IPS DF 6.9 (cell line): ENCODE results near the gene APOBEC4.

Experiments used
- DNase-seq: peaks from one replicate; pipeline ENCODE4 v3.0.0-alpha.2; 2013; ENCODE audit warnings: low read depth, low spot score
- H3K27ac ChIP-seq: one replicate; pipeline ENCODE4 v1.5.1; 2013; ENCODE audit warnings: low read length, control low read depth
- H3K27me3 ChIP-seq: 2 replicates; pipeline ENCODE4 v1.6.1; 2013; ENCODE audit warnings: mild to moderate bottlenecking, low read length; ENCODE audit not compliant: control insufficient read depth, insufficient read depth
- H3K36me3 ChIP-seq: 2 replicates; pipeline ENCODE4 v1.6.1; 2013; ENCODE audit warnings: low read length; ENCODE audit not compliant: control insufficient read depth, insufficient read depth
- H3K4me1 ChIP-seq: 2 replicates; pipeline ENCODE4 v1.6.1; 2013; ENCODE audit warnings: low read length; ENCODE audit not compliant: control insufficient read depth, insufficient read depth
- H3K4me3 ChIP-seq: 2 replicates; pipeline ENCODE4 v1.5.1; 2013; ENCODE audit warnings: mild to moderate bottlenecking, low read length
- H3K9me3 ChIP-seq: 2 replicates; pipeline ENCODE4 v1.6.1; 2013; ENCODE audit warnings: low read length, inconsistent platforms; ENCODE audit not compliant: control insufficient read depth, insufficient read depth
- WGBS: extraction: QIAGEN DNeasy Blood & Tissue Kit; methylation state at CpG from one replicate; pipeline ENCODE4 v1.1.7; 2013; ENCODE audit warnings: mixed read lengths, missing lambda C conversion rate; ENCODE audit not compliant: insufficient read length, insufficient coverage; 5-methylcytosine and 5-hydroxymethylcytosine counted together

The APOBEC4 gene

GRCh38 chr1:183602510-183602909 is 50.6 kb downstream of the APOBEC4 start:
- whole genome bisulfite sequencing = no CpG with 5 or more reads among the region's 1 CpG
- H3K4me3 ChIP-seq = no peak overlapping the region
- no peaks in the 10 kb centered on the region for H3K9me3 ChIP-seq
- no peaks in the 10 kb centered on the region for H3K36me3 ChIP-seq
- no peaks in the 10 kb centered on the region for H3K27me3 ChIP-seq
- no peak for DNase-seq
- no peak overlapping the region for H3K27ac ChIP-seq
- no peaks in the 10 kb centered on the region for H3K4me1 ChIP-seq

DNA sequence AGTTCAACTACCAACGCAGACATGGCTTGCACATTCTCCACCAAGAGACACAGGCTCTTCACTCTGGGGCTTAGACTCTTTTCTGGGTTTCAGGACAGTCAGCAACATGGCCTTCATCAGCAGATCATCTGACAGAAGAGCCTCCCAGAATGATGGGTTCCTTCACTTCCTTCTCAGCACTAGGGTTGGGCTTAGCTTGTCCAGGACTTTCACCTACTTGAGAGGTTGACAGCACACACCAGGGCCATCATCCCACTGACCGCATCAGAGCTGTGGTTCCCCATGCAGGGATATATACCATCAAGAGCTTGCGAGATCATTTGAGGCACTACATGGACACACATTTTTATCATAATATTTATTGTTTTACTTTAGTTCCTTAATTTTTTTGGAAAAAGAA is 52.5 kb downstream of the APOBEC4 start:
- Histone ChIP-seq H3K27me3 (no peaks in the 10 kb centered on the region), H3K9me3 (no peaks in the 10 kb centered on the region), H3K36me3 (no peaks in the 10 kb centered on the region), H3K4me1 (no peaks in the 10 kb centered on the region), H3K4me3 (no peak overlapping the region), H3K27ac (no peak overlapping the region)
- no peak for DNase-seq
- no CpG with 5 or more reads among the region's 3 CpGs for WGBS

- H3K4me1 ChIP-seq = no peaks in the 10 kb centered on the region
- no peaks in the 10 kb centered on the region for H3K36me3 ChIP-seq
- no peak overlapping the region for H3K4me3 ChIP-seq
- no peaks in the 10 kb centered on the region for H3K9me3 ChIP-seq
- WGBS = no CpG with 5 or more reads among the region's 3 CpGs
- DNase-seq = no peak
- H3K27me3 ChIP-seq = no peaks in the 10 kb centered on the region
- H3K27ac ChIP-seq = no peak overlapping the region
These were observed 53.0 kb downstream of the APOBEC4 start for GRCh38 chr1:183600136-183600535.

DNA sequence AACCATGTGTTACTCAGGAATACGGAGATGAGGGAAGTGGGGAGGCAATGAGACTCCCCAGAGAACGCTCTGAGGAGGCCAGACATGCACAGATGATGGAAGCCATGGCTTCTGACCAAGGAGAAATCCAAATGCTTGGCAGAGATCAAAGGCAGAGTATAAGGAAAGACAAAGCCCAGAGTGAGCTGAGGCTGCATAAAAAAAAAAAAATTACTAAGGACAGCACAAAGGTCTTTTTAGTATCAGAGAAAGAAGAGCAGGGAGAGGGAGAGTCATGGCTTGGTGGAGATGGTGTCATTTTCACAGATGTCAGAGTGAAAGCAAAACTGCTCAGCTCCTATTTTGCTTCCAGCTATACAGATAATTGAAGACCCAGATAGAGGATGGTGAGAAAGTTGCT is 54.7 kb downstream of the APOBEC4 start:
- no peak for DNase-seq
- H3K4me3 ChIP-seq = no peak overlapping the region
- no peak overlapping the region for H3K27ac ChIP-seq
- H3K36me3 ChIP-seq = no peaks in the 10 kb centered on the region
- no CpG with 5 or more reads among the region's 2 CpGs for WGBS
- H3K4me1 ChIP-seq = no peaks in the 10 kb centered on the region
- H3K9me3 ChIP-seq = no peaks in the 10 kb centered on the region
- no peaks in the 10 kb centered on the region for H3K27me3 ChIP-seq

- no CpG with 5 or more reads among the region's 5 CpGs for WGBS
- Histone ChIP-seq H3K27ac (no peak overlapping the region), H3K4me1 (no peaks in the 10 kb centered on the region), H3K36me3 (no peaks in the 10 kb centered on the region), H3K4me3 (no peak overlapping the region), H3K9me3 (no peaks in the 10 kb centered on the region), H3K27me3 (no peaks in the 10 kb centered on the region)
- DNase-seq = no peak
These were observed 55.3 kb downstream of the APOBEC4 start for GRCh38 chr1:183597656-183598347.

DNA sequence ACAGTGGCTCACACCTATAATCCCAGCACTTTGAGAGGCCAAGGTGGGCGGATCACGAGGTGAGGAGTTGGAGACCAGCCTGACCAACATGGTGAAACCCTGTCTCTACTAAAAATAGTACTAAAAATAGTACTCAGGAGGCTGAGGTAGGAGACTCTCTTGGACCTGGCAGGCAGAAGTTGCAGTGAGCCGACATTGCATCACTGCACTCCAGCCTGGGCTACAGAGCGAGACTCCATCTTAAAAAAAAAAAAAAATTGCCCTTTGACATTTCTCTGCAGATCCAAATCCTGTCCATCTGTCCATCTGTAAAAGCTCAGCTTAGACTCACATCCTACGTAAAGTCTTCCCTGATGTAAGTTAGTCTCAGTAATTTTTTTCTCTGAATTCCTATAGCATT is 56.6 kb downstream of the APOBEC4 start:
- Histone ChIP-seq H3K4me1 (no peaks in the 10 kb centered on the region), H3K9me3 (no peaks in the 10 kb centered on the region), H3K4me3 (no peak overlapping the region), H3K27me3 (no peaks in the 10 kb centered on the region), H3K36me3 (no peaks in the 10 kb centered on the region), H3K27ac (no peak overlapping the region)
- no CpG with 5 or more reads among the region's 5 CpGs for WGBS
- no peak for DNase-seq
